HG02870 (cell line): ENCODE results near the gene CLCN7.

Experiments
- ATAC-seq: cut with Tn5 transposase; IDR thresholded peaks from one replicate; pipeline ENCODE4 v1.9.1; 2021; ENCODE audit warnings: mild to moderate bottlenecking, moderate library complexity; ENCODE audit not compliant: unreplicated experiment

CLCN7 gene

DNA sequence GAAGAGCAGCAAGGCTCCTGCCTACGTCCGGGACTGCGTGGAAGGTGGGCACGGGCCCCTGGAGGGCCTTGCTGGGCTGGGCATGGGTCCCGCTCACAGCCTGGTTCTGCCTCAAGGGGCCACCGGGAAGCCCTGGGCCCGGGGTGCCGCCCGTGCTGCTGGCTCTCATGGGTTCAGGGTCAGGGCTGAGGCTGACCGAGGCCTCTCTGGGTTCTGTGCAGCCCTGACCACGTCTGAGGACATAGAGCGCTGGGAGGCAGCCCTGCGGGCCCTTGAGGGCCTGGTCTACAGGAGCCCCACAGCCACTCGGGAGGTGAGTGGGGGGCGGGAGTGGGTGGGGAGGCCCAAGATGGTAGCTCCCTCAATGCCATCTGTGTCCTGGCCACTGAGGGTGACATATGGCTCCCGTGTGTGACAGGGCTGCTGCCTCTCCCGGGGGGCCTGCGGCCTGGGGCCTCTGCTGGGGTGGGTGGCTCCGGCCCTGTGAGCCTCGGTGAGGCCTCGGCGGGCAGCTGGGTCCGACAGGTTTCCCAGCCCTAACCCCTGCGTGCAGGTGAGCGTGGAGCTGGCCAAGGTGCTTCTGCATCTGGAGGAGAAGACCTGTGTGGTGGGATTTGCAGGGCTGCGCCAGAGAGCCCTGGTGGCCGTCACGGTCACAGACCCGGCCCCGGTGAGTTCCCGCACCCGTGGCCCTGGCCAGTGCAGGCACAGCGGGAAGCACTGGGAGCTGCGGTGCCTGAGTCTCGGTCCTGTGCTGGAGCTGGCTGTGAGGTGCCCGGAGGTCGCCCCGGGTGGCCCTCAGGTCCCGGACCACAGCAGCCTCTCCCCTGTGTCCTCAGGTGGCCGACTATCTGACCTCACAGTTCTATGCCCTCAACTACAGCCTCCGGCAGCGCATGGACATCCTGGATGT, 27.5 kb upstream of the CLCN7 start:
- ATAC-seq, result no peak

DNA sequence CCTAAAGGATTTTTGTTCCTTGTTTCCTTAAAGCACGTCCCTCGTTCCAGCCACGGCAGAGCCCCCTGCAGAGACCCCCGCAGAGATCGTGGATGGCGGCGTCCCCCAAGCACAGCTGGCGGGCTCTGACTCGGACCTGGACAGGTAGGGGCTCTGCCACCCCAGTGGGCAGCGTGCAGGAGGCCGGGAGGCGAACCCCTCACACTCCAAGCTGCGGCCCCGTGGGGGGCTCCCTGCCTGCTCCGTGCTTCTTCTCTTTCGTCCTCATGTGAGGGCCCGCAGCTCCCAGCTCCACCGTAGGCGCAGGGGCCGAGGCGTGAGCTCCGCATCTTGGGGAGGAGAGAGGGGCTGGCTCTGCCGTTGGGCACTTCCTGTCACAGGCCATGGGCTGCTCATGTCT, 26.8 kb upstream of the CLCN7 start:
- no peak for ATAC-seq

DNA sequence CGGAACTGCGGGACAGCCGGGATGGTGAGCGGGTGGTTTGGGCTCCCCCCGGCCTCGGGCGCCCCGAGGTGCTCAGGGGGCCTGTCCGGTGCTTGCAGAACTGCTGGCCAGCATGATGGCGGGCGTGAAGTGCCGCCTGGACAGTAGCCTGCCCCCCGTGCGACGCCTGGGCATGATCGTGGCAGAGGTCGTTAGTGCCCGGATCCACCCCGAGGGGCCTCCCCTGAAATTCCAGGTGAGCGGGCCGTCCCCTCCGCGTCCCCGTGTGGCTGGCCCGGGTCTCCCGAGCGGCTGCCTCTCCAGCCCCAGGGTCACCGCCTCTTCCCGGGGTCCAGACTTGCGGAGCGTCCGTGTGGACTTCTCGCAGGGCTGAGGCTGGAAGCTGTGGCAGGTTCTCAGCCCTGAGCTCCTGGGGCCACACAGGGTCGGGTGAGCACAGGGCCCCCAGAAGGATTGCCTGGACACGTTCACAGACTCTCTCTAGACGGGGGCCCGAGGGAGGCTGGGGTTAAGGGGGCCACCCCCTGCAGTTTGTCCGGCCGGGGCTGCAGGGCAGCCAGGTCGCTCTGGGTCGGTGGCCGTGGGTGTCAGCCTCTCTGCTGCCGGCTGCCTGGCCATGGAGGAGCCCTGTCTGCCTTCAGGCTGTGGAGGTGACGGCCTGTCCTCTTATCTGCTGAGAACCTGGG, 25.8 kb upstream of the CLCN7 start:
- ATAC-seq, result no peak

DNA sequence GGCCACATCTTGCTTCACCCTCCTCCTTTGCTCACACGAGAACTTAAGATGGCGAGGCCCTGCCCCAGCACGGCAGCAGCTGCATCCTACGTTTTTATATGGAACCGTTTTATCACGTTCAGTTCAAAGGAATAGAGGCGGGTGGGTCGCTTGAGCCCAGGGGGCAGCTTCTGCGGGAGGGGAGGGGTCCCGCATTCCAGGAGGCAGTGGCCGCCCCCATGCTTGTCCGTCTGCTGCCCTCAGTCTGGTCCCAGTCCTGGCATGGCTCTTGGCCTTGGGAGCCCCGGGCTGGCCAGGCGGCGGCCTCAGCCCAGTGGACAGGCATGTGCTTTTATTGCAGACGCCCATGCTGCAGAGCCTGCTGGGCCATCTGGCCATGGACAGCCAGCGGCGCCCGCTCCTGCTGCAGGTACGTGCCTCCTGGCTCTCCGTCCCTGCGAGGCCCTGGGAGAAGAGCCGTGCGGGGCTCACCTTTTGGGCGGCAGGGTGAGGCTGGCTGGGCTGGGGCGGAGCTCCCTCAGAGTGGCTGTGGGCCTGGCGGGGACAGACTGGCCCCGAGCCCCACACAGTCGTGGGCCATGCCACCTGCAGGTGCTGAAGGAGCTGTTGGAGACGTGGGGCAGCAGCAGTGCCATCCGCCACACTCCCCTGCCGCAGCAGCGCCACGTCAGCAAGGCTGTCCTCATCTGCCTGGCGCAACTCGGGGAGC, 25.1 kb upstream of the CLCN7 start:
- ATAC-seq, result no peak

DNA sequence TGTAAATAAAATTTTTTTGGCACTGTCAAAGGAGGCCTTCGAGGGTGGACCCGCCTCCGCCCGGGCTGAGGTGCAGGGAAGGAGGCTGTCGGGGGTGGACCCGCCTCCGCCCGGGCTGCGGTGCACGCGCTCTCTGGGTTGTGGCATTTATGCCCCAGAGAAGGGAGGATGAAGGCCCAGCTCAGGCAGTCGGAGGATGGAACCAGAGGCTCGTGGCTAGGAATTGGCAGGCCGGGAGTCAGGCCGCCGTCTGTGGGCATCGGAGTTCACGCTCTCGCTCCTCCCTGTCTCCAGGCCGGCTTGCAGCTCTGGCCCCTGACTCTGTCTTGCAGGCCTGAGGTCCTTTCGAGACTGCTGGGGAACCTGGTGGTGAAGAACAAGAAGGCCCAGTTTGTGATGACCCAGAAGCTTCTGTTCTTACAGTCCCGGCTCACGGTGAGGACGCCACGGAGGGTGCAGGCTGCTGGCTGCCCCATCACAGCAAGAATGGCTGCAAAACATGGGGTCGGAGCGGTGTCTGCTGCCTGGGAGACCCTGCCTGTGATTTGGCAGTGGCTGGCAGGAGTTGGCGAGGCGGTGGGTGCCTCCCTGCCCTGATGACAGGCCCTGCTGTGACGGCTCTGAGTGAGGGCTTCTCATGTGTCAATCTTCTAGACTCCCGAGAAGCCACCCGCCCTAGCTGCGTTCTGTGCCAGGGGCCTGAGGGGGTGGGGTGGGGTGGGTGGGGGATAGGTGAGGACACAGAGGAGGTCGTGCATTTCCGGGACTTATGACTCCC, 24.3 kb upstream of the CLCN7 start:
- ATAC-seq, result no peak

DNA sequence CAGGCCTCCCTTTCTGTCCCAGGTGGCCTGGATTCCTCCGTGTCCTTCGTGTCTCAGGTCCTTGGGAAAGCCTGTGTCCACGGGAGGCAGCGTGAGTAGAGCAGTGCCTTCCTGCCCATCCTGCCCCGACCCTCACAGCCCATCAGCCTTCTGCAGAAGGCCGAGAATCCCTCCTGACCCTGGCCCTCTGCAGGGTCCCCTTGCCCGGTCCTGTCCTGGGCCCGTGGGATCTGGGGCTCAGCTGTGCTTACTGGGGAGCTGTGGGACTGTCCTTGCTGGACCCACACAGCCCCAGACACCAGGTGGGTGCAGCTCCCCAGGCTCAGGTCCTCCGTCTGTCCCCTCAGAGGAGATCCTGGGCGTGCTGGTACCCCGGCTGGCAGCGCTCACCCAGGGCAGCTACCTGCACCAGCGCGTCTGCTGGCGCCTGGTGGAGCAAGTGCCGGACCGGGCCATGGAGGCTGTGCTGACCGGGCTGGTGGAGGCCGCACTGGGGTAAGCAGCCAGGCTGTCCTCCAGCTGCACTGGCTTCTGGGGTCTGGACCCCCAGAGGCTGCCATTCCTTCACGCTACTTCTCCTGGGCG, 22.3 kb upstream of the CLCN7 start:
- ATAC-seq, result no peak

DNA sequence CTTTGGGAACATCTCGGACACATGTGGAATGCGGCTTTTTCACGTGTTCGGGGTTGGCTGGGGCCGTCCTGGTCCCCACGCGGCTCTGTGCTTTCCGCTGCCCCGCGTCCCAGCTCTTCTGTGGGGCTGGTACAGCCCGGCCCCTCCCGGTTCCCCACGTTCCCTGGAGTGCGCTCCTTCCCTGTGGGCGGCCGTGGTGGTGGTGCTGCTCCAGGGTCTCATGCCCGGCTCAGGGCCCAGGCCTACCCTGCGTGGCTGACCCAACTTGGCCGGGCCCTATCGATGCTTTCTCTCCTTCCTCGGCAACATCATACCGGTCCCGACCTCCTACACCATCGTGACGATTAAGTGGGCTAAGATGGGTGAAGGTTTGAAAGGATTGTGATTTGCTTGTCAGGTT, 21.6 kb upstream of the CLCN7 start:
- no peak for ATAC-seq

DNA sequence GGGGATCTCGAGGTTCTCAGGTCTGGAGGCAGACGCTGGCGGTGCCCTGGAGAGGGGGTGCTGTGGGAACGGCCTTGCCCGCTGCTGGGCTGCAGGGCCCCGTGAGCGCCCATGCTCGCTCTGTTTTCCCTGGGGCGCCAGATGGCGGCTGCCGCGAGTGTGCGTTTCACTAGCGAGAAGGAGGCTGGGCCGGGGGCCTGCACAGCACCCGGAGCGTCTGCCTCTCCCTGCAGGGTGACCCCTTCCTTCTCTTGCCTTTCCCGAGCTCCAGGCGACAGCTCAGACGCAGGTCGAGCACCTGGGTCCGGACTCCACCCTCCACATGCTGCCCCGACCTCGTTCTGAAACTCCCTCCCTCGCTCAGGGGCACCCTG, 21.0 kb upstream of the CLCN7 start:
- no peak for ATAC-seq

DNA sequence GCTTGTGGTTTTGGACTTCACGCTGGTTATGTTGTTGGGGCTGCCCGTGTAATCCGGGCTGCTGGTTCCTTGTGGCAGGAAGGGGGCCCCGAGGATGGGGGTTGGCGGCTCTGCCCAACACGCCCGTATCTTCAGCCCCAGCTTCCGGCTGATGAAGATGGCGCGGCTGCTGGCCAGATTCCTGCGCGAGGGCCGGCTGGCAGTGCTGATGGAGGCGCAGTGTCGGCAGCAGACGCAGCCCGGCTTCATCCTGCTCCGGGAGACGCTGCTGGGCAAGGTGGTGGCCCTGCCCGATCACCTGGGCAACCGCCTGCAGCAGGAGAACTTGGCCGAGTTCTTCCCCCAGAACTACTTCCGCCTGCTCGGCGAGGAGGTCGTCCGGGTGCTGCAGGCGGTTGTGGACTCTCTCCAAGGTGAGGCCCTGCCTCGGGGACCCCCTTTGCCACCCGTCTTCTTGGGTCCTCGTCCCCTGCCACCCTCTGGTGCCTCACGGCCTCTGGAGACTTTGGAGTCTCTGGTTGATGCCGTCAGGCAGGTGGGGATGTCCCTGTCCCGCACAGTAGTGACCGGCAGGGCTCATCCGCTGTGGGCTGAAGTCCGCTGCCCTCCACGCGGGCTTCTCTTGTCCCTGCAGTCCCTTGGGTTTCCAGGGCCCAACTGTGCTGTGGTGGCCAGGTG, 20.5 kb upstream of the CLCN7 start:
- no peak for ATAC-seq

DNA sequence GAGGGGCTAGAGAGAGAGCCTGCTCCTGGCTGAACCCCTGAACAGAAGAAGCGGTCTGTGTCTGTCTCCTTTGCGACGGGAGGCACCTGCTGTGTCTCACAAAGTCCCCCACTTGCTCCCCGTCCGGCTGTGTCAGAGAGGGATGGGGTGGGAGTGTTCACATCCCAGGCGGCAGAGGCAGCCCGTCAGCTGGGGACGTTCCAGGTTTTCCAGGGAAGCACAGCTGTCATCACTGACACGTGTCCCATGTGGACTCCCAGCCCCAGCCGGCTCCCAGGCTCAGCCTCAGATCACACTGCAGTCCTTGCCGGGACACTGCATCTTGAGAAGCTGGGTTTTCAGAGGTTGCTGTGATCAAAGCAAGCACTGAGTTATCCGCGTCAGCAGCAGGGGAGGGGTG, 19.9 kb upstream of the CLCN7 start:
- no peak for ATAC-seq

DNA sequence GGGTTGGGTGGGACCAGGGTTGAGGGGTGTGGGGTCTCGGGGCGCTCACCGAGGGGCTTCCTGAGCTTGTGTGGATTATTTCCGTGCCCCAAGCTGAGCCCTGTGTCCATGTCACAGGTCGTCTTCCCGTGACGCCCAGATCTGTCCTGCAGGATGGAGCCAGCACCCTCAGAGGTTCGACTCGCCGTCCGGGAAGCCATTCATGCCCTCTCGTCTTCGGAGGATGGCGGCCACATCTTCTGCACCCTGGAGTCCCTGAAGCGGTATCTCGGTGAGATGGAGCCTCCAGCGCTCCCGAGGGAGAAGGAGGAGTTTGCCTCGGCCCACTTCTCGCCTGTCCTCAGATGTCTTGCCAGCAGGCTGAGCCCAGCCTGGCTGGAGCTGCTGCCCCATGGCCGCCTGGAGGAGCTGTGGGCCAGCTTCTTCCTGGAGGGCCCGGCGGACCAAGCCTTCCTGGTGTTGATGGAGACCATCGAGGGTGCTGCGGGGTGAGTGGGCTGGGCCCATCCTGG, 19.4 kb upstream of the CLCN7 start:
- no peak for ATAC-seq

DNA sequence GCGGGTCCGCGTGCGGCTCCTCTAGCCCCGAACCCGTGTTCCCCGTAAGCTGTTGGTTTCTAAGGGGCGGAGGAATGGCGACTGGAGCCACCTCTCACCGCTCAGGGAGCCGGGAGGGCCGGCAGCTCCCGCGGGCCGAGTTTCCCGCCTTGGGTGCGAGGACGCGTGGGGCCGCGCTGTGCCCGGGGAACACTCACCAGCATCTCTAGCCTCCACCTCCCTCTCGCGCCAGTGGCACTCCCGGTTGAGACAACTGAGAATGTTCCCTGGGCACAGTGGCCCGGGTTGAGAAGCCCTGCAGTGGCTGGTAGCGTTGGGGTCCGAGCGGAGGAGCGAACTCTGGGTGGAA, 18.9 kb upstream of the CLCN7 start:
- no peak for ATAC-seq

DNA sequence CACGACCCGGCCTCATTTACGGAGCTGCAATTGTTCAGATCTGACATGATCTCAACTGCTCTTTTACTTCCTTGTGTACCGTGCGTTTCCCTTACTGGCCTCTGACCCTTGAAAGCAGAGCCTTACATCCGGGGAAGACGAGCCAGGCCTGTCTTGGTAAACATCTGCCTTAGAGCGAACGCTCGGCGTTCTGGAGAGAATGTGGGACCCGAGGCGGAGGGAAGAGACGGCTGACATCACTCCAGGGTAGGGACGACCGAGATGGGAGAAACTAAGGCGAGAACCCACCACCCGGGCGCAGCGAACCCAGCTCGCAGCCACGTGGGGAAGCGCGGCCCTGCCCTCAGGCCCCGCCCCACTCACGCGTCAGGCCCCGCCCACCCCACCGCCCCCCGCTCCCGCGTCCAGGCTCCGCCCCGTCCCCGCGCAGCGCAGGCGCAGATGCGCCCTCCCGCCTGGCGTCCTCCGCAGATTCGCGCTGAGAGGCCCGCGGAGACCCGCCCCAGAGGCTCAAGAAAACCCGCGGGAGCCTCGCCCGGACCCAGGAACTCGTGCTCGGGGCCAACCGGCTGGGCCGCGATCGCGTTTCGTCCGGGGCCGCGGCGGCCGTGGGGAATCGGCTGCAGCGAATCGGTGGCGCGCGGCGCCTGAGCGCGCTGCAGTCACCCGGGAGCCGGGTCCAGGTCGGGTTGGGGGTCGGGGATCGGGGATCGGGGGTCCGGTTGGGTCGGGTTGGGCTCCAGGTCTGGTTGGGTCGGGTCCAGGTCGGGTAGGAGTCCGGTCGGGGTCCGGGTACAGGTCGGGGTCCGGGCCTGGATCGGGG, 18.3 kb upstream of the CLCN7 start, which contains the start of gene TELO2:
TELO2 (plus strand) TSS at position 438 of the 823 bp plus-strand sequence. CDS start 922 bp downstream, outside the sequence.
- peak; percentile 74 for ATAC-seq

DNA sequence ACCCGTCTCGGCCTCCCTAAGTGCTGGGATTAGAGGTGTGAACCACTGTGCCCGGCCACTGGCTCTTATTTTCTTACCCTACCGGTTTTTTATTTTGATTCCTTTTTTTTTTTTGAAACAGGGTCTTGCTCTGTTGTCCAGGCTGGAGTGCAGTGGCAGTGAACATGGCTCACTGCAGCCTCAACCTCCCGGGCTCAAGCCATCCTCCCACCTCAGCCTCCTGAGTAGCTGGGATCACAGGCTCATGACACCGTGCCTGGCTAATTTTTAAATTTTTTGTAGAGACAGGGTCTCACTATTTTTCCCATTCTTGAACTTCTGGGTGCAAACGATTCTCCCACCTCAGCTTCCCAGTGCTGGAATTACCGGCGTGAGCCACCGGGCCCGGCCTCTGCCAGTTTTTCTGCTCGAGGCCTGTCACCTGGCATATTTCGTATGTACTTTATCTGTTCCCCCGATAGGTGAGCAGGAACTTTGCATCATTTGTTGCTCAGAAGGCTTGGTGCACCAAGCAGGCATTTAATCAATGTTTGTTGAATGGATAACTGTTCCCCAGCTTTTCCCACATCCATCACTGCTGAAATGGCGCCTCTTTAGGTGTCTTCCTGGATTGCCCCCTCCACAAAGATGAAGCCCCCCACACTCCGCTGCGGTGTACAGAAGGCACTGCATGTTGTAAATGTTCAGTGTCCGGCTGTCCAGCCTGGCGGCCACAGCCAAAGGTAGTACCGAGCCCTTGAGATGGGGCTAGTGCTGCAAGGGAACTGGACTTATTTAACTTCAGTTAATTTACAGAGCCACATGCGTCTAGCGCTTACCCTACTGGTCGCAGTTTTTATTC, 17.5 kb upstream of the CLCN7 start:
- ATAC-seq, result no peak

DNA sequence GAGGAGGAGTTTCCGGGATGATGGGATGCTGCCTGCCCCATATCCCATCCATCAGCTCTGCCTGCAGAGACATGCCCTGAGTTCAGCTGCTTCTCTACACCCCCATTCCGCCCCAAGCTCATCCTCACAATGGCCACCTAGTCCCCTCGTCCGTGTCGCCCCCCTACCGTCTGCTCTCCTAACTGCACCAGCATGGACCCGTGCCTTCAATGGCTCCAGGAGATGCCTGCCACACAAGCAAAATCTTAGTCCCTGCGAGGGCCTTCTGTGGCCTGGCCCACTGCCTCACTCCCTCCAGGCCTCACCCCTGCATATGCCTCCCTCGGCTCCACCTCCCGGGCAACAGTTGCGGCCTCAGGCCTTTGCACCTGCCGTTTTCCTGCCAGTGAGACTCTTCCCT, 16.5 kb upstream of the CLCN7 start:
- no peak for ATAC-seq

DNA sequence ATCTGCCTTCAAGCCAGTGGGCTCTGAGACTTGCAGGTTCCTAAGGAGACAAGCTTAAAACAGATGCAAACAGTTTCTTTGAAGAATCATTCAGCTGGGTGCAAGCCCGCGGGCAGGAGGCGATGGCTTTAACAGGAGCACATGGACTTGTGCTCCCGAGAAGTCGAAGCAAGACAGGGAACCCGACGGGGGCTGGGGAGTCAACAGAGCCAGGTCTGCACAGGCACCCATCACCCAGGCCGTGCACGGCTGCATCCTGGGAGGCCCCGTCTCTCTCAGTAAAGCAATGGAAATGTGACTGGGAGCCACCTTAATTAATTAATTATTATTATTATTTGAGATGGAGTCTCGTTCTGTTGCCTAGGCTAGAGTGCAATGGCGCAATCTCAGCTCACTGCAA, 14.2 kb upstream of the CLCN7 start:
- ATAC-seq, result no peak

DNA sequence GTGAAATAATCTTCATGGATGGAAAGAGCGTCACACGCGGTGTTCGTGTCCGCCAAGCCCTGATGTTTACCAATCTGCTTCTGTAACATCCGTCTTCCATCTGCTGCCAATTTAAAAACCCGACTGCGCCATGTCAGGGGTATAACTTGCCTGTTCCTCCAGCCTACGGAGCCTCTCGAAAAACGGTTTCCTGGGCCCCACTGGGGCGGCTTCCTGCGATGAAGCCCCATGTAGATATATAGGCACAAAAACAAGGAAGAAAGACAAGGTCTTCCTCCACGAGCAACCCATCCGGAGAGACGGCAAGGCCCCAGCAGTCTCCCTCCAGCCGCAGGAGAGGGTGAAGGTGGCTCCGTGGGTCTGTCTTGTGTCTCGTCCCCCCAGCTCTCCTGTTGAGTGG, 13.8 kb upstream of the CLCN7 start, which contains the start of gene PTX4:
PTX4 (minus strand) TSS at position 326 of the 400 bp plus-strand sequence; CDS start at position 291, 35 bp downstream.
- no peak for ATAC-seq

DNA sequence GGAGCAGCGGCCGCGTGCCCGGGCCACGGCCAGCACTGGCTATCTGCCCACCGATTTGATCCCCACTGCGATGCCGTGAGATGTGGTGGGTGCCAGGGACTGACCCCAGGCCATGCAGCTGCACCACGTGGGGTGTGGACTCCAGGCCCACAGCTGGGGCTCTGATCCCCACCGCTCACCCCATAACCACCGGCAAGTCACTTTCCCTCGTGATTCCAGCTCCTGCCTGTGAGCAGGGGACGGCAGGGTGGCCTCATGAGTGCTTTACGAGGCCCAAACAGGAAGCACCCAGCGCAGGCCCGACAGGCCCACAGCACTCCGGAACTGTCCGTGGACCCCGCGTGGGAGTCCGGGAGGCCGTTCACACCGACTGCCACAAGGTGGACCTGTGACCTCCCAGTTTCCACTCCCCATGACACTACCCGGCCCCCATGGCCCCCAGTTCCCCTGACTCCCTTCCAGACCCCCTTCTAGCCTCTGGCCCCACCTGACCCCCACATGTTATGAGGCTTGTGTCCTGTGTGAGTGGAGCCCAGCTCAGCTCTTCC, 13.3 kb upstream of the CLCN7 start:
- no peak for ATAC-seq
